Measurements from ENCODE around the gene FNIP1.

GRCh38 chr5:131740477-131740876, 56.3 kb downstream of the FNIP1 start:
- no peak for TF ChIP-seq CTCF (IDR thresholded peaks at IDR 0.05)
- no peak for TF ChIP-seq SIN3A (IDR thresholded peaks at IDR 0.05; ENCODE audit: borderline replicate concordance, low read depth, low read length)
- no peak for TF ChIP-seq REST (IDR thresholded peaks at IDR 0.05; ENCODE audit: low read depth, low read length)
- TF ChIP-seq EP300 (IDR thresholded peaks at IDR 0.05; ENCODE audit: borderline replicate concordance in 1 of 2, low read depth in 1 of 2, low read length in 1 of 2), result no peak
